NCI-H1105 treated with DMSO at 0.1 percent for 48 hours (cell line): ENCODE data around the gene ADPGK.
"Not testable (repeated sequence)": the region's sequence is repeated elsewhere in the genome, so short reads cannot be mapped to it uniquely, and the experiment has no call there.

ENCODE experiments used
- DNase-seq: peaks from one replicate; lab custom pipeline; 2025; lab: John Stamatoyannopoulos, UW

Gene ADPGK

DNA sequence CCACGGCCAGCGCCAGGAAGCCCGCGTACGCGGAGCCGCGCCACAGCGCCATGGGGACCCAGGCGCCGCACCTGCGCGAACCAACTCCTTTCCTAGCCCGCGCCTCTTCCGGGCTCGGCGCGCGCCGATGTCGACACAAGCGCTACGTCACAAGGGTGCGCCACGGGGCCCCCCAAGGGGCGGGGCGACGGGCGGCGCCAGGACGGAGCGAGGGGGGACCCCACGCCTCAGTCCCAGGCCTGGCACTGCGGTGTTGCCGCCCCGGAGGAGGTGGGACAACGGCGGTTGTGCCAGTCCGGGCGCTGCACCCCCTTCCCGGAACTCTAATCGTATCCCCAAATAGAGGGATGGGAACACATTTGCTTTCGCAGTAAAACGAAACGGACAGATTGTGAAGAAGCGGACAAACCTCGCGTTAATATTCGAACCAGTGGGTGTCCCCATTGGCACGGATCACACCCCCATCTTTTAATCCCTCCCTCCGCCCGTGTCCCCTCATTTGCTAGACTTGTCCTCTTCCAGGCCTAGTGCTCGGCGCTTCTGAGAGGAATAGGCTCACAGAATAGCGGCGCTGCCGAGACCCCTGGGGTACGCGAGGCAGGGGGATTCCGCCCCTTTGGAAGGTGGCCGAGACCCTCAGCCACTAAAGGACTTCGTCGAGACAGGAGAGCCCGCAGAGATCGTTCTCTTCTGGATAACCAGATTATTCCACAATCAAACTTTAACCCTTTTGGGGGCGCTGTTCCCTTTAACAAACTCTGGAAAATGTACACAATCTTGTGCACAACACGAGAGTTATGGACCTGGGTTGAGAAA, at the start of gene ADPGK:
ADPGK (minus strand) TSS at position 119 of the 816 bp plus-strand sequence; CDS start at position 52, 67 bp downstream.
- DNase-seq, result peak; percentile 93

DNA sequence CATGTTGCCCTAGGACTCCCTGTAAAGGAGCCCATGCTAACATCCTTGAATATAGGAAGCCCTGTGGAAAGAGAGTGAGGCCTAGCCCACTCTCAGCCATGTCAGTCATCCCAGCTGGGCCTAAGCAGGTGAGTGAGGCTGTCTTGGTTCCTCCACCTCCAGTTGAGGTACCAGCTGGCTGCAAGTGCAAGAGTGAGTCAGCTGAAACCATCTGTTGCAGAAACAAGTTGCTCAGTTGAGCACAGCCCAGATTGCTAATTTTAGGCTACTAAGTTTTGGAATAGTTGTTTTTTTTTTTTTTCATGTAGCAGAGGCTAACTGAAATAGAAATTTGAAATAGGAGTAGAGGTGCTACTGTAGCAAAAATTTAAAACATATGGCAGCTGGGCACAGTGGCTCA, 43.7 kb upstream of the ADPGK start:
- DNase-seq, result no peak

DNA sequence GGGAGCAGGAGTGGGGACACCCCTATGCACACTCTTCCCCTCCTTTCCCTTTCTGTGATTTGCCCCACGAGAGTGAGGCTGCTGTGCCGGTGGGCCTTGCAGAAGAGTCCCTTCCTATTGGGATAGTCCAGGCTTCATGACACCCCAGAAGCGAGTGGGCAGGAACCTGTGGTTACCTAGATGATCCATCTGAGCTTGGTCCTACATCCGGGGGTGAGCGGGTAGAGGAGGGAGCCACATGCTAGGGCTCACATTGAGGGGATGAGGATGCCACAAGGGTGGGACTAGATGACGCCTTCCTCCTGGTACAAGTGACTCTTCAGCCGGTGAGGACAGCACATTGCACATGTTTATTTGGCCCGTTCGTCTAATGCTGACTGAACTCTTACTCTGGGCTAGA, 43.1 kb upstream of the ADPGK start:
- no peak for DNase-seq

DNA sequence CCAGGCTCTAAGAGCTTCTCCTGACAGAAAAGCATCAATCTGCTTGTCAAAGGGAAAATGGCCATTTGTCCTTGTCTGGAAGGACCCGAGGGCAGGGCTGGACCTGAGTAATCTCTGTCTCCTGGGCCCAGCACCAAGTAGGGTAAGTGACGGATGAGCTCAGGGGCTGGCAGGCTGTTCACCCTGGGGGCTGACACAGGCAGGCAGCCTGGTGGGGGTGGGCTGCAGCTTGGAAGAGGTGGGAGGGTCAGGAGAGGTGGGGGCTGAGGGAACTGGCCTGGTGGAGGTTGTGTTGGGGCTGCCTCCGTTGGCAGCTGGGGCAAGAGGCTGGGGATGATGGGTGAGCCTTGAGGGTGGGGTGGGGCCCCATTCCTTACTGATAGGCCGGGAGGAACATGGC, 42.3 kb upstream of the ADPGK start:
- no peak for DNase-seq

DNA sequence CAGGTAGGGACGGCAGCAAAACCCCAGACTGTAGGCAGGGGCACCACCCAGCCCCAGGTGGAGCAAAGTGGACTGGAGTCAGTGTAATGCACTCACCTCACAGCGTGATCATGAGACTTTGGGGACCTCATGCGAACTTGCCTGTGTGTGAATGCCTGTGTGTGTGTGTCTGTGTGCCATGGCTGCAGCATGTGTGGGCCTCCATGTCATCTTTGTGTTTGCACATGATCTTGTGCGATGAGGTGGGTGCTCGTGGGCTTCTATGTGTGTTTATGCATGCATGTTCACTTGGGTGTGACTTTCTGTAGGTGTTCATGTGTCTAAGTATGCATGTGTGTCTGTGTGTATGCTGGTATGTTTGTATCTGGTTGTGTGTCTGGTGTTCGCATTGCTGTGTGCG, 41.2 kb upstream of the ADPGK start:
- DNase-seq, result no peak

DNA sequence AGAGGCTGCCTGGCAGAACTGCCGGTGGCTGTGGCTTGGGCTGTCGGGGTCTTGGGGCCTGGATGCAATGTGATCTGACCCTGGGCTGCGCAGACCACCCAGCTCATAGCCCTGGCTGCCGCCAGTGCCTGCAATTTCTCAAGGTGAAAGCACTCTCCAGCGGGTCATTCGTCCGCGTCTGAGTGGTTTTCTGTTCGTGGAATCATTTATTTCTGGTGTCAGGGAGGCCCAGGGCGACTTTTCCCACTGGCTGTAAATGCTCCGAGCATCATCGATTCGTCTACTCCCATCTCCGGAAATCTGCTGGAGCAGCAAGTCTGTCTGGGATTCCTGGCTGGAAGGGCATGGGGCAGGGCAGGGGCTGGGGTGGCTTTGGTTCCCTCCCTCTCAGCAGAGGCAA, 40.6 kb upstream of the ADPGK start:
- DNase-seq, result no peak

DNA sequence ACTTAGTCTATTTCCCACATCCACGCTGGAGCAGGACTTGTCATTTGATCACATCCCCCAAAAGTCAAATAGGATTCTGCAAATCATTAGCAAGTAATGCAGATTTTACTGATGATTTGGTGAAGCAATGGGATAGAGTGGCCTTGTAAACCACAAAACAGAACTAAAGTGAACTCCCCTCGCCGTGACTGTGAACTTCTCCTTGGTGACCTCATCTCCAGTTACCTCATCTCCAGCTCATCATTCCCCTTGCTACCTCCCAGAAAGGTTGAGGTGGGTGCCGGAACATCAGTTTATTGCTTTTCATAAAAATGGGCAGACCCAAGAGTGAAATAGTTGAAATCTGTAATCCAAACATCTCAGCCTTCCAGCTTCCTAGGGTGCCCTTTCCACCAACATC, 36.7 kb upstream of the ADPGK start:
- no peak for DNase-seq

DNA sequence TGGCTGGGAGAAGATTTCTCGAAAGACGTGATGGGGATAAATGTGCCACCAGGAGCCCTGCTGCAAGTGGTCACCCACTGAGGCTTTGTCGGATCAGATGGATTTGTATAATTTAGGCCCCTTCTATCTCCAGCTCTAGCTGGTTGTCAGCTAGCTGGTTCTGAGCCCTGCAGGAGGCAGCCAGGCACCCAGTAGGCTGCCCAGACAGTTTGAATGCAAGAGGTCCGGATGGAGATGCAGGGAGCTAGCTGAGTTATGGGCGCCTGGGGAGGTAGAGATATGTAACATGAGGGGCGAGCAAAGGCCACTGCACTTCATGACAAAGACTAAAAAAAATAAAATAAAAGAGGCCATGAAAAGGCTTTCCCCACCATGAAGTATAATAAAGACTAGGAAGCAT, 35.1 kb upstream of the ADPGK start:
- DNase-seq, result no peak

DNA sequence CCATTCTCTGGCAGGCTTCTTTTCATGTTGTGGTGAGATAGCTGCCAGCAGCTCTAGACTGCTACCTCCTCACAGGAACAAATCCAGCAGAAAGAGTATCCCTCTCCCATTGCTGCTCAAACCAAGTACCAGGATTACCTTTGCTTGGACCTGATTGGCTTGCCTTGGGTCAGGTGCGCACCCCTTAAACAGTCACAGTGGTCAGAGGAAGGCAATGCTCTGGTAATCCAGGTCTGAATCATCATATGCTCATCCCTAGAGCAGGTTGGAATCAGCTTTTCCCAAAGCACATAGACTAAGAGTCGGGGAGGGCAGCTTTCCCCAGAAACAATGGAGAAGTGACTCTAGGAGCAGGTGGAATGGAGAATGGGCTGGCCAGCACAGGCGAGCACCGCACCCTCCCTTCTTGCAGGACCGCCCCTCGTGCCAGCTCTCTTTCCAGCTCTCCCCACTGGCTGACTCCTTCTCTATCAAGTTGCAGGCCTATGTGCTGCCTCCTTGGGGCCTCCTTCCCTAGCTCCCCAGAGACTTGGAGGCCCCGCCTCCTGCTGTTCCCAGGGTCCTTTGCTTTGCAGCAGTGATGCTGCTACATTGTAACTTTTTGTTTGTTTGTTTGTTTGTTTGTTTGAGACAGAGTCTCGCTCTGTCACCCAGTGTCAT, 29.9 kb upstream of the ADPGK start:
- no peak for DNase-seq

DNA sequence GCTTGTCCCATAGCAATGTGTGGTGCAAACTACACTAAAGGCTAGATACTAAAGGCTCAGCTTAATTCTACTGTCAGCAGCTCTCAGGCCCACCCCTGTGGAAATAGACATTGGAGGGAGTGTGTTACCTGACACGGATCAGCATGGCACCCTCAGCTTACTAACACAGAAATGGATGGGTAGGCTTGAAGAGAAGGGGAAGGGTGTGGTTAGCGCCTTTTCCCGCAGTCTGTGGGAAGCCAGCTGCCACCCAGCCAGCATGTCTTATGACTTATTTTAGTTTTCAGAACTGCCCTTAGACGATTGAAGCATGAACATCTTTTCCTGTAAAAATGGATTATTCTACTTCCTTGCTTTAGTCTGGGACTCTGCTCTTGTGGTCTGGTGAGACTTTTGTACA, 25.8 kb upstream of the ADPGK start:
- no peak for DNase-seq

DNA sequence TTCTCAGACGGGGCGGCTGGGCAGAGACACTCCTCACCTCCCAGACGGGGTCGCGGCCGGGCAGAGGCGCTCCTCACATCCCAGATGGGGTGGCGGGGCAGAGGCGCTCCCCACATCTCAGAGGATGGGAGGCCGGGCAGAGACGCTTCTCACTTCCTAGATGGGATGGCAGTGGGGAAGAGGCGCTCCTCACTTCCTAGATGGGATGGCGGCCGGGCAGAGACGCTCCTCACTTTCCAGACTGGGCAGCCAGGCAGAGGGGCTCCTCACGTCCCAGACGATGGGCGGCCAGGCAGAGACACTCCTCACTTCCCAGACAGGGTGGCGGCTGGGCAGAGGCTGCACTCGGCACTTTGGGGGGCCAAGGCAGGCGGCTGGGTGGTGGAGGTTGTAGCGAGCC, 23.8 kb upstream of the ADPGK start:
- DNase-seq, result not testable (repeated sequence)

DNA sequence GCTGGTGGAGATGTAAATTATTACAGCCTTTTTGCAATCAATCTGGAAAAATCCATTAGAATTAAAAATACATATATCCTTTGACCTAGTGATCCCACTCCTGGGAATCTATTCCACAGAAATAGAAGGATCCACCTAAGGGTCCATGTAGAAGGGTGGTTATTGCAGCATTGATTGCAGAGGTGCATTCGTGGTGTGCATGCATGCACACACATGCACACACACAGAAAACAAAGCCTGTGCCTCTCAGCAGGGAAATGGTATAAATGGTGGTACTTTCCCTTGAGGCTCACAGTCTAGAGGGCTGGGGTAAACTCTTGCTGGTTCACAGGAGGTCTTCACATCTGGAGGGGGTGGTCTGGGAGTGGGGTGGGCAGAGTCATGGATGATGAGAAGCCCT, 19.4 kb upstream of the ADPGK start:
- DNase-seq, result no peak

DNA sequence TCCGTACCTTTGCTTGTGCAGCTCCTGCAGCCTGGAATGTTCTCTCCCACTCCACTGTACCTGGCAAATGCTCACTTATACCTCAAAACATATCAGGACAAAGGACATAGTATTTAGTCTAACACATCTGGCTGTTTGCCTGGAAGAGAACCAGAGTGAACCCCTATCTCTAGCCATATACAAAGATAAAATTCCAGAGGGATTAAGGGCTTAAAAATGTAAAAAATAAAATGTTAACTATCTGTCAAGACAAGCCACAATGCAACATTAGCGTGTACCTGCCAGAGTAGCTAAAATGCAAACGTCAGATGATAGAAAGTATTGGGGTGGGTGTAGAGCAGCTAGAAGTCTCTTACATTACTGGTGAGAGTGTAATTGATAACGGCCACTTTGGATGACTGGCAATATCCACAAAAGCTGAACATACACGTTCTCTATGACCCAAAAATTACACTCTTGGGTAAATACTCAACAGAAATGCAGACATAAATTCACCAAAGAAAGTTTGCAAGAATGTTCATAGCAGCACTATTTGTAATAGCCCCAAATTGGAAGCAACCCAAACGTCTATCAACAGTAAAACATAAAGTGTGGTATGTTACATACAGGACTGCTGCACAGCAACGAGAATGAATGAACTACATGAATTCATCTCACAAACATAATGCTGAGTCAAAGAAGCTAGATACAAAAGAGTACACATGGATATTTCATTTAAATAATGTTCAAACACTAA, 18.2 kb upstream of the ADPGK start:
- DNase-seq, result no peak

DNA sequence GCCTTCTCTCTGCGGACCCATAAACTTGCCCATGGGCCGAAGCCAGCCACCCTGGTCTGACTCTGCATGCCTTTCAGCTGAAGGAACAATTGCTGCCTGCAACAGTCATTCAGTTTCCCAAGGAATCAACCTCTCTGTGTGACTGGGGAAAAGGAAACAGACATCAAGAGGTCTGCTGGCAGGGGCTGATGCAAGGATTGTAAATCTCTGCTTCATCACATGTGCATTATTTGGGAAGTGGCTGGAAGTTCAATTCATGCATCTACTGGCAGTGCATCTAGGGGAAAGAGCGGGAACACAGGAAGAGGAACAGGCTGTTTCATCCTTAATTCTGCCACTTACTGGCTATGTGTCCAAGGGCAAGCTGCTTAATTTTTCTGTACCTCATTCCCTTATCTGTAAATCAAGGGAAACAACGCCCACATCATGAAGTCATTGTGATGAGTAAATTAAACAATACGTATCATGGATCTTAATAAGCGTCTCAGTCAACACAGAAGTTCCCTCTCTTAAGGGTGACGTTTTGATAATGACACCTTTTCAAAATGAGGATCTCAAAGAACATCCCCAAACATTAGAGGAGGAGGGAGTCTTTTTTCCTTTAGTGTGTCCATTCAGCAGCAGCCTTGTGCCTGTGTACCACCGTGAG, 17.4 kb upstream of the ADPGK start:
- no peak for DNase-seq

DNA sequence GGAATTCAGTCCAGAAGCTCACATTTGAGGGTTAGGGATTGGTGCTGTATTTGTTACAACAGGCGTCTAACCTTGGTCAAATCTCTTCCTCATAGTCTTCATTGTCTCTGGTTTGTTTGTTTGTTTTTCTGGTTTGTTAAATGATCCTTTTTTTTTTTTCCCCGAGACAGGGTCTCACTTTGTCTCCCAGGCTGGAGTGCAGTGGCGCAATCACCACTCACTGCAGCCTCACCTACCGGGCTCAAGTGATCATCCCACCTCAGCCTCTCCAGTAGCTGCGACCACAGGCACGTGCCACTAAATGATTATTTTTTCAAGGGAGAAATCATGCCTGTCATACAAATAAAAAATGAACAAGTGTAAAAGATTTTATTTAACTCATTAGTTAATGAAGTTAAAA, 14.3 kb upstream of the ADPGK start:
- DNase-seq, result peak; percentile 30

DNA sequence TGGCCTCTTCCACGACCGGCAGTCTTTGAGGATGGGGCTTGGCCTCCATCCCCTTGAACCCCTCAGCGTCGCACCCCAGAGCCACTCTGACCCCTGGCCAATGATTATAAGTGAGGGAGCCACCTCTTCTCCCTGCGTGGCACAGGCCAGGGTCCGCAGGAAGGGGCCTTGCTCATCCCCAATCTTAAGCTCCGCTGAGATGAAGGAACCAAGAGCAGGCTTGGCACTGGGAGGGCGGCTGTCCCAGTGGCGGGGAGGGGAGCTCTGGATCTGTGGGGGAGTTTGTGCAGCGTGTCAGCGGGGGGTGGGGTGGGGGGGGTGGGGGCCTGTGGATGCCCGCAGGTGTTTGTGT, 13.8 kb upstream of the ADPGK start:
- no peak for DNase-seq

DNA sequence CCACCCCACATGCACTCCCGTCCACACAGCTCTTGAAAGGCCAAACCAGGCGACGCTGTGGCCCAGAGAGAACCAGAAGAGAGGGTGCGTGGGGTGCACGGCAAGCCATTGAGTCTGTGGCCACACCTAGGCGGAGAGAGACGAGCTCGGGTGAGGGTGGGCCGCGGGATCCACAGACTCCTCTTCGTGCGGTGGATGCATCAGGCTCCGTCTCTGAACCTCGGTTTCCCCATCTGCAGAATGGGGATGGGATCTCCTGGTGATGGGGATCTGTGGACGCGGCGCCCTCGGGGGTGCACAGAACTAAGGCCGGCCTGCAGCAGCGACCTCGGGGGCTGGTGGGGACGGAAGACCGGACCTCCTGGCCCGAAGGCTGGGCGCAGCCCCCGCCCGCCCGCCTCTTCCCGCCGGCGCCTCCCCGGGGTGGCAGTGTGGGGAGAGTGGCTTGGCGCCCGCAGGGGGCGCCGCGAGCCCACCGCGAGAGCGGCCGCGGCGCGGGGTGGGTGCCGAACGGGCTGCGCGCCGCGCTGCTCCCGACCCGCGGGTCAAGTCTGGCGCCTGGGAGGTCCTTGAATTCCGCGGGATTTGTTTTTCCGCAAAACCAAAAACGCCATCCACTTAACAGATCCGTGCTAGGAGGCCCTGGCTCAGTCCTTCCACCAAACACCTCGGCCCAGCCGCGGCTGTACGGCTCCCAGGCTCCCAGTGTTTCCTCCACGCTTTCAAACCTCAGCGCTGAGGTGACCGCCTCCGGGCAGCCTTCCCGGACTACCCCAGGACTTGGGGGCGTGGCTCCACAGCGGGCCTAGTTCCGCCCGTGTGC, 13.2 kb upstream of the ADPGK start:
- DNase-seq, result peak; percentile 61

DNA sequence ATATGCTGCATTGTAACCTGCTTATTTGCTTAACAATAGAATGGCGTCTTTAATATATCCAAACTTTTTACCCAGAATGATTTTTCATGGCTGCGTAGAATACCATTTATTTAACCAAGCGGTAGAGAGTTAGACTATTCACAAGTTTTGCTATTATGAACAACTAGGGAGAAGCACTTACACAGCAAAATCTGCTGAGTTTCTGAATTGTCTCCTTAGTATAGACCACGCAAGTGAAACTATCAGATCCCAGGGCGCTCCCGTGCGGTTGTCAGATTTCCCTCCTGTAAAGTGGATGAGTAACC, 12.6 kb upstream of the ADPGK start:
- no peak for DNase-seq

DNA sequence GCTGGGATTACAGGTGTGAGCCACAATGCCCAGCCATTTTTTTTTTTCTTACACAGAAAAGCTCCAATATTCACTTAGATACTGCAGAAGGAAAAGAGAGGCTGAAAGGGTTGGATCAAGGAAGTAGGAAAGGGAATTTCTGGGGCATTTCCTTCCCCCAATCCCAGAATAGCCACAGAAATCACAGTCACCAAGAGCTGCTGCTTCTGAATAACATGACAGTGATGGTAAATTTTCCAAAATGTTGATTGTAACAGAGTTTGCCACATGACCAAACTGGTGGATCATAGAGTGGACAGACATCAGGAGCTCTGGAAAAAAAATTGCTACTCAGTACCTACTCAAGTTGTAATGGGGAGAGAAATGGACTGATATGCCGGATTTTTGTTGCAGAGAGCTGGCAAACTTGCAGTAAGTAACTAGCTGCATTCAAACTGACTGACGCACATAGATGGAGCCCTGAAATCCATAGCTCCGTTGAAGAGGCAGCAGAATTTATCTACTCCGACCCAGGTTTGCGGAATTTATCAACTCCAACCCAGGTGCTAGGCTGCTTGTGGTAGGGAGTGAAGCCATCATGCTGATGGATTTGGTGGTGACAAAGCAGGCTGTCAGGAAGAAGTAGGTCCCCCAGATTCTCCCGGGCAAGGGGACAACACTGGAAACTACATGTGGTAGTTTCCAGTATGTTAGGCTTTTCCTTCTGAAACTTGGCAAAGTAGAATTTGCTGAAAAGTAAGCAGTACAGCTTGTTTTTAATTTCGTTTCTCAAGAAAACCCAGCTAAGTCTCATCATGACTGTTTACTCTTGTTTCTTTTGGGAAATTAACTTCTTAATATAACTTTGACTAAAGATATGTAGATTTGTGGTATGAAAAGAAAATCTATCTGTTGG, 10.5 kb upstream of the ADPGK start:
- no peak for DNase-seq

DNA sequence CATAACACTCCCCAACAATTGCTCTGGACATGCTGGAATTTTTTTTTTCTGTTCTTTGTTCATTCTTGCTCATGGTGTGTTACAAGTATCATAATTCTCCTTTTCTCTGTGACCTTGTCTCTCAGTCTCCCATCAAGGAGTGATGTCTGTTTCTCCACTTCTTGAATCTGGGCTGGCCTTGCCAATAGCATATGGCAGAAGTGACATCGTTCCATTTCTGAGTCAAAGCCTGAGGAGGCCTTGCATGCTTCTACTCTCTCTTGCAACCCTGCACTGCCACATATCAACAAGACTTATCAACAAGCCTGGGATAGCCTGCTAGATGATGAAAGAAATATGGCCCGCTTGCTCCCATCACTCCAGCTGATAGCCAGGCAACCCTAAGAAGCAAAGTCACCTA, 8.9 kb upstream of the ADPGK start:
- DNase-seq, result no peak
